Measurements from ENCODE around the gene NUDT5.
"Not testable (repeated sequence)": the region's sequence is repeated elsewhere in the genome, so short reads cannot be mapped to it uniquely, and the experiment has no call there.

The NUDT5 gene

GRCh38 chr10:12195603-12196506 is at the start of gene NUDT5, which contains the start of gene CDC123:
Gene NUDT5, minus strand, starts transcription at chr10:12195891. Its CDS starts 9,600 bp downstream, at chr10:12186291.
Gene CDC123, plus strand, starts transcription at chr10:12196188. Its CDS starts 58 bp downstream, at chr10:12196246.
- peak; percentile 59 for DNase-seq (ENCODE audit: low read depth, low spot score)

DNA sequence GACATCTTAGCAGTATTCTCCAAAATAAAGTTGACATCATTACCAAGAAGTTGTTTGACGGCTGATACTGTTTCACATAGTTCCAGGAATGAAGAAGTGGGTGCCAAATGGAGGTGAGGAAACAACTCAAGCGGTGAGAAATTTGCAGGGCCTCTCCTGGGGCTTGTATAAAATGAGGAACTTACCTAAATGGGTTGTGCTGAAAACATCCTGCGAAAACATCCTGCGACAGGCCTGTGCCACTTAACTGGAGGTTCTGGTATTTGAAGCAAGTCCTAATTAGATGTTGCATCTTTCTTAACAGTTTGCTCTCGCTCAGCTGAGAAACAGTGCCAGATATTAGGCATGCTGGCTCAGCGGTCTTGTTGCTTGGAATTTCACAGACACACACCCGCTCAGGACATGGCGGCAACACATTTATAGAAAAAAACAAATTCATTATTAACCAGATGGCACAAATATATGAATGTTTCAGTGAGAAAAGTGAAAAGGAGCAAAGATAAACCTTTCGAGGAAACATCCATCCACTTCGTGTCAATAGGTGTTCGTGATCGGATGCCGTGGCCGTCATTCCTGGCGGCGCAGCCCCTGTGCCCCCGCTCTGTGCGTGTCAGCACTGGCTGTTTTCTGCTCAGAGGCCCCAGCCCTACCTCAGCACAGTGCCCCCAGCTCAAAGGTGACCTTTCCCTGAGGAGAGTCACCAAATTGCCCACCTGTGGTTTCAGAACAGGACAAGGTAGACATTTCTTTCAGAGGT is 48.4 kb upstream of the NUDT5 start:
- no peak for DNase-seq (ENCODE audit: low read depth, low spot score)

- DNase-seq (ENCODE audit: low read depth, low spot score) = peak; percentile 23
Observed at GRCh38 chr10:12241810-12242529, 46.3 kb upstream of the NUDT5 start.

DNA sequence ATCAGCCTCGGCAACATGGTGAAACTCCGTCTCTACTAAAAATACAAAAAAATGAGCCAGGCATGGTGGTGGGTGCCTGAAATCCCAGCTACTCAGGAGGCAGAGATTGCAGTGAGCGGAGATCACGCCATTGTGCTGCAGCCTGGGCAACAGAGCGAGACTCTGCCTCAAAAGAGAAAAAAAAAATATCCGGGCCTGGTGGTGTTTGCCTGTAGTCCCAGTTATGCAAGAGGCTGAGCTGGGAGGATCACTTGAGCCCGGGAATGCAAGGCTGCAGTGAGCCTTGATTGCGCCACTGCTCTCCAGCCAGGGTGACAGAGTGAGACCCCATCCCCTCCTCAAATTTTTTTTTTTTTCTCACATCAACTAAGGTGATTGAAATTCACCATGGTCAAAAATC is 43.1 kb upstream of the NUDT5 start:
- no peak for DNase-seq (ENCODE audit: low read depth, low spot score)

DNA sequence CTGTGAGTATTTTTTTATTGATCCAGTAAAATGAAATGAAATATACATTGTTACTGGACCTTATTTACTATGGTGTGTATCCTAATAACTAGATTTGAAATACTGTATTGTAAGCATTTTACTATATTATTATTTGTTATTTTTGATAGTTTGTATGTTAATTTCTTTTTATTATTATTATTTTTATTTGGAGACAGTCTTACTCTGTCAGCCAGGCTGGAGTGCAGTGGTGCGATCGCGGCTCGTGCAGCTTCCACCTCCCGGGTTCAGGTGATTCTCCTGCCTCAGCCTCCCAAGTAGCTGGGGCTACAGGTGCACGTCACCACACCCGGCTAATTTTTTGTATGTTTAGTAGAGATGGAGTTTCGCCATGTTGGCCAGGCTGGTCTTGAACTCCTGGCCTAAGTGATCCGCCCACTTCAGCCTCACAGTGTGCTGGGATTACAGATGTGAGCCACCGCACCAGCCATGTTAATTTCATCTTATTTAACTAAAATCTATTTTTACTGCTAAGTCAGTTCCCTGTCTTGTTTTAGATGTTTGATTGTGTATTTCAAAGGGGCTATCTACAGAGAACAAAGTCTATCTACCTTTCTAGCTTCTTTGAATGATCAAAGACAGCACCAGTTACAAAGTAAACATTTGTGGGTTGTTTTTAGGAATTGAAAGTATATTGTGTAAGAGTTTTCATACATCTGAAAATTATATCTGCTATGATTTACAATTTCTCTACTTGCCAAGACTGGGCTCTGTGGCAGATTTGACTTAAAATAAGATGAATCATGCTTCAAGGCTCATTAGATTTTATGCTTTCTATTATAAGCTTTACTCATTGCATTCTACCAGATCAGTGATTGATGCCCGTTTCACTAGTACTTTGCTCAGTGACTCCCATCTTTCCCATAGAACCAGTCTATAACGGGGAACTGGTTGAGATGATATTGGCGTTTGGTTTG is 41.9 kb upstream of the NUDT5 start:
- DNase-seq (ENCODE audit: low read depth, low spot score) = no peak

DNA sequence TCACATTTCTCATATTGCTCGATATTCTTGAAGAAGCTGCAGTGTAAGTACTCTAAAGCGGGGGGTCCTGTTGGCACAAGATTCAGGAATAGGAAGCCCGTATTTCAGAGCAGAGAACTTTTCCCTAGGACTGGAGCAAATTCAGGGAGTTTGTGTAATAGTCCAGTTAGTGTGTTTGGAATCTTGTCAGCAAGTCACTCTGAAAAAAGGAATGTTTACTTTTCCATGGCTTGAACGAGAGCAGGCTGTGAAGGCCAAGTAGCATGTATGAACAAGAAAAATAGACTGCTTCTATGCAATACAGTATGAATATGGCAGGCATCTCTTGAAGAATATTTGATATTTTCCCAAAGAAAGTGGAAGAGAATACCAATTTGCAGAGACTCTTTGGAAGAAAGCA is 40.1 kb upstream of the NUDT5 start:
- no peak for DNase-seq (ENCODE audit: low read depth, low spot score)

DNA sequence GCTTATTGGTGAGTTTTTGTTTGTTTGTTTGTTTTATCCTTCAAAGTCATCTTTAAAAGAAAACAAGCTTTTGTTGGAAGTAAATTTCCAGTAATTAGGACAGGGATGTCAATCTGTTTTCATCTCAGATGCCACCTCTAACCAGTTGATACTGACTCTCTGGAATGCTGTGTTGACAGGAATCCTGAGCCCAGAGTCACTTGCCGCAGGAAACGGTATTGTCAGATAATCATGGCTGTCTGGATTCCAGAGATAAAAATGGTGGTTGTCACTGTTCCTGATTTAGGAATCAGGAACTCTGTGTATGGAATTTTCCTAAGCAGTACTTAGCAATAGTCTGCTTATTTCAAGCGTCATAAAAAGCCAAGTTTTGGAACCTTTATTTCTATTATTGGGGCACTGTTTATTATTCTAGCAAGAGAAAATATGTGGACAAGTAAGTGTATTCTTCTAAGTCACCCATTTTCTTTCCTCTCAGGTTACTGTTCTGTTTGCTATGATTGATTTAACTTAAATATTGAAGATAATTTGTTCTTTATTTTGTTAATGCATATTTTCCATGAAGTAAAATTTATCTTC is 39.5 kb upstream of the NUDT5 start:
- no peak for DNase-seq (ENCODE audit: low read depth, low spot score)

- DNase-seq (ENCODE audit: low read depth, low spot score) = not testable (repeated sequence)
Observed at GRCh38 chr10:12234687-12235086, 39.0 kb upstream of the NUDT5 start.

- no peak for DNase-seq (ENCODE audit: low read depth, low spot score)
Observed at GRCh38 chr10:12228851-12229250, 33.2 kb upstream of the NUDT5 start.

GRCh38 chr10:12226438-12226837 is 30.7 kb upstream of the NUDT5 start:
- not testable (repeated sequence) for DNase-seq (ENCODE audit: low read depth, low spot score)

GRCh38 chr10:12225444-12225843 is 29.8 kb upstream of the NUDT5 start:
- no peak for DNase-seq (ENCODE audit: low read depth, low spot score)

DNA sequence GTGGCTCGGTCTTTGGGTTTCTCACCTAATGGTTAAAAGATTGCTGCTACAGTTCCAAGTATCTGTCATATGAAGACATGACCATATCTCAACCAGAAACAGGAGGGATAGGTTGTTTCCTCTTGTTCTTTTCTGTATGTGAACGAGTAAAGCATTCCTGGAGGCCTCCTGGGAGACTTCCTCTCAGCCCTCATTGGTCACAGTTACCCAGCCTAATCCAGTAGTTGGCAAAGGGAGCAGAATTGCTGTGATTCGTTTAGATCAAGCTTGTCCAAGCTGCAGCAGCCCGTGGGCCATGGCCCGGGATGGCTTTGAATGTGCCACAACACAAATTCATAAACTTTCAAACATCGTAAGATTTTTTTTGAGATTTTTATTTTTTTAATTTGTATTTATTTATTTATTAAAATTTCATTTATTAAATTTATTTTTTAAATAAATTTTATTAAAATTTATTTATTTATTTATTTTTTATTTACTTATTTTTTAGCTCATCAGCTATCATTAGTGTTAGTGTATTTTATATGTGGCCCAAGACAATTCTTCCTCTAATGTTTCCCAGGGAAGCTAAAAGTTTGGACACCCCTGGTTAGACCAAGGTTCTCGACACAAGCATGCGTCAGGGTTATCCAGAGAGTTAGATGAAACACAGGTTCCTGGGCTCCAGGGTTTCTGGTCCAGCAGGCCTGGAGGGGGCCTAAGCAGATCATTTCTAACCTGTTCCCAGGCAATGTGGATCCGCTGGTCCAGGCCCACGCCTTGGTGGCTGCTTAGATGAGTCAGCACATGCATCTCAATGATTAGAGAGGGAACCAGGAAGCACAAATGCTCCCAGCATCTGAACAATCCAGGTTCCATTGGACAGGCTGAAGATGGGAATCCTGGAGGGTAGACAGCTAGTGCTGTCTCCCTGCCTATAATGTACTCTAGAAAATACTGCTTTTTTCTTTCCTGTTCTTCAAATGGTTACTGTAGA is 25.9 kb upstream of the NUDT5 start:
- no peak for DNase-seq (ENCODE audit: low read depth, low spot score)

- DNase-seq (ENCODE audit: low read depth, low spot score) = no peak
Observed at GRCh38 chr10:12218991-12219390, 23.3 kb upstream of the NUDT5 start.

GRCh38 chr10:12214763-12215218 is 19.1 kb upstream of the NUDT5 start:
- no peak for DNase-seq (ENCODE audit: low read depth, low spot score)

DNA sequence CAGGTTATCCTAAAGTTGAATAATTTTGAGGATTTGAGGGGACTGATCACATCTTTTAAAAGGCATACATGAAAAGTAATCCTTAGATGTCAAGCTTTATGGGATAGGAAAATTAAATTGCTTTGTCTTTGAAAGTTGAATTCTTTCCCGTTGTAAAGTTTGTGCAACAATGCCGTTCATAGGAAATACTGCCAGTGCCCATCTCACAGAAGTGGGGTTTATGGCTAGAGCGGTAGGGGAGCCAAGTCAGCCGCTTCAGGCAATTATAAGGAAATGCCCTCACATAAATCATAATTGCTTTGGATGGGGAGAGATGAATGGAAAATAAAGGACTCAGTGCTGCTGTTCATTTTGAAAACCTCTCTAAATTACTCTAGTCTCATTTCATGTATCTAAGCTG is 18.4 kb upstream of the NUDT5 start:
- no peak for DNase-seq (ENCODE audit: low read depth, low spot score)

DNA sequence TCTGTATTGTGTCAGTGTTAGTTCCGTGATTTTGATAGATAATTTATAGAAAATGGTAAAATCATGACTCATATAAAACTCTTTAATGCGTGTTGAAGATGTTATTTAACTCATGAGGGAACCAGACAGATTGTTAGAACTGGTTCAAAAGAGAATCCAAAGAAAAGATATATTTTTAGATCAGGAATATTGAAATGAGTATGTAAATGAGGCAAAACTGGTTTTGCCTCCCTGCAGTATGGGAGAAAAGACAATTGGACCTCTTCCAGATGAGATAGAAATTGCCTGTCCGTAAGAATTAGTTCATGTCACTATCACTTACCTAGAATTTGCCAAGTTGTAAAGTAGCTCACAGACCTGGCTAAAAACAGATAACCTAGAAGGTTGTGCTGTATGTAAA is 17.9 kb upstream of the NUDT5 start:
- no peak for DNase-seq (ENCODE audit: low read depth, low spot score)

DNA sequence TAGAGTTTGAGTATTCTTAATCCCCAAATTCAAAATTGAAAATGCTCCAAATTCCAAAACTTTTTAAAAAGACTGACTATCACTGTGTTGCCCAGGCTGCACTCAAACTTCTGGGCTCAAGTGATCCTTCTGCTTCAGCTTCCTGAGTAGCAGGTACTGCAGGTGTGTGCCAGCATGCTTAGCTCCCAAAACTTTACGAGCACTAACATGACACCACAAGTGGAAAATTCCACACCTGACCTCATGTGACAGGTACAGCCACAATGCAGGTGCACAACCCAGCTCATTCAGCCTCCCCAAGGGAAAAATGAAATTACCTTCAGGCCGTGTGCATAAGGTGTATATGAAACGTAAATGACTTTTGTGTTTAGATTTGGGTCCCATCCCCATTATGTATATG is 16.8 kb upstream of the NUDT5 start:
- DNase-seq (ENCODE audit: low read depth, low spot score) = no peak

DNA sequence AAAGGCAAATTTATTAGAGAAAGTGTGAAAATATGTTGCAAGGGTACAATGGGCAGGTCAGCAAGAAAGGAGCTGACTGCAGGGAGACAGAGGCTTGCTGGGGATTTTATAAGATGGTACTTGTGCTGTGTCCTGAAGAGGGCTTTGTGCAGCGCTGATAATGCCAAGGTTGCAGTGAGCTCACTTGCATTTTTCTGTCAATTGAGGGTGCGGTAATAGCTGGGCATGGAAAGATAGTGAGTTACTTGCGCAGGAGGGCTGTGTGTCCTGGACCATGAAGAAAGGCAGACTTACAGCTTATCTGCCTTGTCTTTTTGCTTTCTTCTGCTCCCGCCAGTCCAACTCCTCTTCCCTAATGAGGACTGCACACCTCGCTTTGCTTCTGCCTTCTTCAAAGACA is 12.8 kb upstream of the NUDT5 start:
- DNase-seq (ENCODE audit: low read depth, low spot score) = no peak

GRCh38 chr10:12207114-12207513 is 11.4 kb upstream of the NUDT5 start:
- DNase-seq (ENCODE audit: low read depth, low spot score) = no peak

All from activated naive CD8-positive, alpha-beta T cell treated with anti-CD3 and anti-CD28 coated beads, Interleukin-2, amount 50 U/mL, for 16 hours (primary cell).